ENCODE data around the gene PPP6R1.
A peak's percentile ranks its signal among the peaks of the same experiment; 100 is the strongest.
"Not testable (repeated sequence)": the region's sequence is repeated elsewhere in the genome, so short reads cannot be mapped to it uniquely, and the experiment has no call there.

PPP6R1 gene

DNA sequence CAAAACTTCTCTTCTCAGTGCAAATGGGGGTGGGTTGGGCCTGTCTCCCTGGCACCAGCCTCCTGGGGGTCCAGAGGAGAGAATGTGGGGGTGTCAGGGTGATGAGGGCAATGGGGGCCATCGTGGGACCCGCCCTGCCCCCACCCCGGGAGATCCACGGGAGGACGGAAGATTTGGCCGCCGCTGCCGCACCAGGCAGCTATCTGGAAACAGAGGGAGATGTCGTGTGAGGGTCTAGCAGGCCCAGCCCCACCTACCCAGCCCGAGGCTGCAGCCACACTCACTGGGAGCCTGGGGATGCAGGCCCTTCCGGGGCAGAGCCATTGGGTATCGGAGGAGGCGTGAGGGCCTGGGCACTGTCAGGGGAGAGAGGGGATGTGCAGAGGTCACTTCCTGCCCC, 28.5 kb downstream of the PPP6R1 start:
- DNase-seq: no peak
- in situ Hi-C loops (cut with HindIII; ENCODE audit: low pct_ligation_motif_present, low pct_unique_long_range_greater_than_20kb, low sequenced_read_pairs): no loop called here

DNA sequence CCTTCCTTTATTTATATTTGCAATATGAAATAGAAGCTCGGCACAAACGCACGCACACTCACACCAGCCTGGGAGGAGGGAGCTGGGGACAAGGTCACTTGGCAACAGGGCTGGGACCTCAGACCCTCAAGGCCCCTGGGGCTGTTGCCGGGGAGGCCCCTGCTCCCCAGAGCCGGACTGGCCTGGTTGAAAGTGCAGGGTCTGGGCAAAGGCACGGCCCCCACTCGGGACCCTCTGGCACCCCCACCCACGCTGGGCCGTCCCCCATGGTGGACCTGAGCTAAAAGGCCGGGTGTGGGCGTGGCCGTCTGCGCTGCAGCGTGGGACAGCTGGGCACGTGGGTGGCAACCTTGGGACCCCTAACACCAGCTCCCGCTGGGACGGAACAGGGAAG, 29.0 kb downstream of the PPP6R1 start:
- in situ Hi-C loops (cut with HindIII; ENCODE audit: low pct_ligation_motif_present, low pct_unique_long_range_greater_than_20kb, low sequenced_read_pairs): no loop called here

DNA sequence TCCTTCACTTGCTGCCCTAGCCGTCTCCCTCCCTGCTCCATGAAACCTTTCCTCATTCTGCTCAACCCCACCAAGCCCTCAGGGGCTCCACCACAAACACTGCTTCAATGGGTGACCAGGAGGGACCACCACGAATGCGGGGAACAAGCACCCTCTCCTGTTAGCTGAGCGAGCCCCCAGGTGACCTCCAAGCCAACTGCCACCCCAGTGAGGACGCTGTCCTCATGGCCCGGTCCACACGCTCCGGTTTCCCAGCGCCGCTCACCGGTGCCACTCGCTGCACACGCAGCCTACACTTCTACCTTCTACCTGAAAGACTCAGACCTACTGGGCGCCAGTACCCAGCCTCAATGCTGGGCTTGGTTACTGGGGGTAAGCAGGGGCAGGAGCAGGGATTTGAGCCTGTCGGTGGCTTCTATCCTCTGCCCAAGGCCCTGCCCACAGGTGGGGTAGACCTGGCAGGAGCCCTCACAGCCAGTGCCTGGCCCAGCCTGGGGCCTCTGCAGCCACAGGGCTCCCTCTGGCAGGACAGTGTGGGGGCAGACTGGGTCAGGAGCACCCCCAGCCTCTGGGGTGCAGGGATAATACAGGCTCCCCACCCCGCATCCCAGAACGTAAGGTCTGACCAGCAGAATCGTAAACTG, 29.6 kb downstream of the PPP6R1 start:
- in situ Hi-C loops (cut with HindIII; ENCODE audit: low pct_ligation_motif_present, low pct_unique_long_range_greater_than_20kb, low sequenced_read_pairs): no loop called here
- DNase-seq: no peak

More for the DNA sequence above, 29.0 kb downstream of the PPP6R1 start:
- no peak for DNase-seq

GRCh38 chr19:55228403-55229031, 30.3 kb downstream of the PPP6R1 start, which contains the start of gene TMEM86B:
Gene TMEM86B (minus strand): TSS chr19:55228763. CDS start chr19:55228741, 22 bp downstream.
- no peak for DNase-seq
- in situ Hi-C loops (cut with HindIII; ENCODE audit: low pct_ligation_motif_present, low pct_unique_long_range_greater_than_20kb, low sequenced_read_pairs): no loop called here

GRCh38 chr19:55228015-55228391, 30.8 kb downstream of the PPP6R1 start:
- in situ Hi-C loops (cut with HindIII; ENCODE audit: low pct_ligation_motif_present, low pct_unique_long_range_greater_than_20kb, low sequenced_read_pairs): no loop called here
- no peak for DNase-seq

DNA sequence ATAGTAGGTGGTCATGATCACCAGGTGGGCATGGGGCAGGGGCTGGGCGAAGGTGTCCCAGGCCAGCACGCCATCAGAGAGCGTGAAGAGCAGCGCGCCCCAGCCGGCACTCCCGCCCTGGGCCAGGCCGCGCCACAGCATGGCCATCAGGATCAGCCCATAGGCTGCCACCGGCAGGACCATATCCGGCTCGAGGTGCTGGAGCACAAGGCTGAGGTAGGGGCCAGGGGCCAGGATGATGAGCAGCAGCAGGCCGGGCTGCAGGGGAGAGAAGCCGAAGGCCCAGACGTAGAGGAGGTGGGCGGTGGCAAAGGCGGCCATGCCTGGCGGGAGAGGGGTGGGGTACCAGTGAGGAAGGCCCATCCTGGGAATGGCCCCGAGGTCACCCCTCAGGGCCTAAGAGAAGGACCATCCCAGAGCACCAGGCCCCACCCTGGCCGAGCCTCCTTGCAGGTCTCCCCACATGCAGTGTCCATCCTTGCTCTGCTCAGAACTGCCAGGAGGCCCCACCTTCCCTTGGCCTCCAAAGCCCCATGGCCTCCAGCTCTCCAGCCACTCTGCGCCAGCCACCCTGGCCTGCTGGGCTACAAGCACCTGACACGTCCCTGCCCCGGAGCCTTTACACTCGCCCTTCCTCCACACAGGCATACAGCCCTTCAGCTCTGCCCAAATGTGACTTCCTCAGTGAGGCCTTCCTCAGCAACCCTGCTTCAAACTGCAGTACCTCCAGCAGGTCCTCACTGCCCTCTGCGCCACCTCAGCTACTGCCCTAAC, 31.4 kb downstream of the PPP6R1 start:
- in situ Hi-C loops (cut with HindIII; ENCODE audit: low pct_ligation_motif_present, low pct_unique_long_range_greater_than_20kb, low sequenced_read_pairs): no loop called here
- DNase-seq: no peak

DNA sequence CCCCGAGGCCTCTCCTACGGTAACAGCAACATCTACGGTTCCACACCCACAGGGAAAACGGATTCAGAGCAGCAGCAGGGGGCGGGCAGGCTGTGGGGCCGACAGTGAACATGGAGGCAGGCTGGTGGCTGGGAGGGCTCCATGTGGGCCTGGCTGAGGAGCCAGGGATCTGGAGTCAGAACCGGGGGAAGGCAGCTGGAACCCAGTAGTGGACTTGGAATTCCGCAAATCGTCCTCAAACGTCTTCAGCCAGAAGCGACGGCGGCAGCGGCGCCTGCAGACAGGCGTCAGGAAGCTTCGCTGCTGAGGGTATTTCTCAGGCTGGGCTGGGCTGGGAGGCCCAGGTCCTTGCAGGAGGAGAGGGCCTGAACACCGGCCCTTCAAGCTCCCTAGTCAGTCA, 32.0 kb downstream of the PPP6R1 start:
- in situ Hi-C loops (cut with HindIII; ENCODE audit: low pct_ligation_motif_present, low pct_unique_long_range_greater_than_20kb, low sequenced_read_pairs): no loop called here
- DNase-seq: no peak

- no peak for DNase-seq
- in situ Hi-C loops (cut with HindIII; ENCODE audit: low pct_ligation_motif_present, low pct_unique_long_range_greater_than_20kb, low sequenced_read_pairs): no loop called here
Measured at GRCh38 chr19:55226273-55226672, 32.5 kb downstream of the PPP6R1 start.

DNA sequence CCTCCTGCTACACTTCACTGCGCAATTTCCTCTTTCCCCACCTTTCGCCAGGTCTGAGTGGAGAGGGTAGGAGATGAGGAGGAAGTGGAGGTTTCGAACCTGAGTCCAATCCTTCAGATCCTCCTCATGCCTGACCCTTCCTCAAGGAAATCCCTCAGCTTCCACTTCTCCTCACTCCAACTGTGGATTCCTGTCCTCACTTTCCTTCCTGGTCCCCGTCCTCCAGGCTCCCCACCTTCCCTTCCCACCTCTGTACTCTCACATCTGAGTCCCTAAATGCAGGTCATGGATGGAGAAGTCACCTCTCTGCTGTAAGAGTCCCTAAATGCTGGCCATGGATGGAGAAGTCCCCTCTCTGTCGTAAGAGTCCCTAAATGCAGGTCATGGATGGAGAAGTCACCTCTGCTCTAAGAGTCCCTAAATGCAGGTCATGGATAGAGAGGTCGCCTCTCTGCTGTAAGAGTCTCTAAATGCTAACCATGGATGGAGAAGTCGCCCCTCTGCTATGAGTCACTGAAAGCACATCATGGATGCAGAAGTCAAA, 33.3 kb downstream of the PPP6R1 start:
- DNase-seq: no peak
- in situ Hi-C loops (cut with HindIII; ENCODE audit: low pct_ligation_motif_present, low pct_unique_long_range_greater_than_20kb, low sequenced_read_pairs): no loop called here

DNA sequence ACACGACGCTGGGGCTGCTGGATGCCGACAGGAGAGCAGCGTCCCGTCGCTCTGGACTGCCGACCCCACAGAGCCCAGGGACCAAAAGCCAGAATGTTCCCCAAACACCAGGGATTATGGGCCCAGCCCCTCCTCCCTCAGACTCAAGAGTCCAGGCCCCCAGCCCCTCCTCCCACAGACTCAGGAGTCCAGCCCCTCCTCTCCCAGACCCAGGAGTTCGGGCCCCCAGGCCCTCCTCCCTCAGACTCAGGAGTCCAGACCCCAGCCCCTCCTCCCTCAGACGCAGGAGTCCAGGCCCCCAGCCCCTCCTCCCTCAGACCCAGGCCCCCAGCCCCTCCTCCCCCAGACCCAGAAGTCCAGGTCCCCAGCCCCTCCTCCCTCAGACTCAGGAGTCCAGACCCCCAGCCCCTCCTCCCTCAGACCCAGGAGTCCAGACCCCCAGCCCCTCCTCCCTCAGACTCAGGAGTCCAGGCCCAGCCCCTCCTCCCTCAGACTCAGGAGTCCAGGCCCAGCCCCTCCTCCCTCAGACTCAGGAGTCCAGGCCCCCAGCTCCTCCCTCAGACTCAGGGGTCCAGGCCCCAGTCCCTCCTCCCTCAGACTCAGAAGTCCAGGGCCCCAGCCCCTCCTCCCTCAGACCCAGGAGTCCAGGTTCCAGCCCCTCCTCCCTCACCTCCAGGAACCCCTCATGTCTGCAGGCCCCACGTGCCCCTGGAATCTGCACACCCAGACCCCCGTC, 34.0 kb downstream of the PPP6R1 start:
- DNase-seq; in situ Hi-C loops (cut with HindIII; ENCODE audit: low pct_ligation_motif_present, low pct_unique_long_range_greater_than_20kb, low sequenced_read_pairs): not testable (repeated sequence)

- DNase-seq: no peak
- in situ Hi-C loops (cut with HindIII; ENCODE audit: low pct_ligation_motif_present, low pct_unique_long_range_greater_than_20kb, low sequenced_read_pairs): no loop called here
Measured at GRCh38 chr19:55224038-55224665, 34.7 kb downstream of the PPP6R1 start.

DNA sequence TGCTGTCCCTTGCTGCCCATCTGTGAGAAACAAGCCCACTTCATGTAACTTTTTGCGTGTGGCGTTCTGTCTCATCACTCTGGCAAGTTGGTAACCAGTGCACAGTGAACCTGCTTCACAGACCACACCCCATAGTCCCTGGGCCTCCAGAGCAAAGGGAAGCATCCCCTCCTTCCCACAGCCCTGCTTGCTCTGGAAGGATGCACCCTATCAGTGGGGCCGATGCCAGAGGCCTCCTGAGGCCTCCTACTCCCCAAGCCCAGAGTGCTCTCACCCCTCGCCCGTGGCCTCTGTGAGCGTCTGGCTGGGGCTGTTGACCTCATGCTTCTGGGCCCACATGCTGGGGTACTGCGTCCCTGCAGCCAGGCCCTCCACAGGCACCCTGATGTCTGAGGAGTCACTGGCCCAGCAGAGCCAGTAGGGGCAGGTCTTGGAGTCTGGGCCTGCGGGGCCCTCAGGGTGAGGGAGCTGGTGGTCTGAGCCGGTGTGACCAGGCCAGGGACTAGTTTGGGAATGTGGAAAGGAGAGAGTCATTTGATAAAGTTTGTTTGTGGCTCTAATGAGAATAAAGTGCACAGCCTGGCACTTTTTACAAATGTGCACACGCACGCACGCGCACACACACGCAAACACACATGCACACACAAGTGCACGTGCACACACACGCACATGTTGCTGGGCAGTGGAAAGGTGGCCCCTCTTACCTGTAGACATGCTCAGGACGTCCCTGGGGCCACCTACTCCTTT, 35.4 kb downstream of the PPP6R1 start:
- in situ Hi-C loops (cut with HindIII; ENCODE audit: low pct_ligation_motif_present, low pct_unique_long_range_greater_than_20kb, low sequenced_read_pairs): no loop called here
- no peak for DNase-seq

DNA sequence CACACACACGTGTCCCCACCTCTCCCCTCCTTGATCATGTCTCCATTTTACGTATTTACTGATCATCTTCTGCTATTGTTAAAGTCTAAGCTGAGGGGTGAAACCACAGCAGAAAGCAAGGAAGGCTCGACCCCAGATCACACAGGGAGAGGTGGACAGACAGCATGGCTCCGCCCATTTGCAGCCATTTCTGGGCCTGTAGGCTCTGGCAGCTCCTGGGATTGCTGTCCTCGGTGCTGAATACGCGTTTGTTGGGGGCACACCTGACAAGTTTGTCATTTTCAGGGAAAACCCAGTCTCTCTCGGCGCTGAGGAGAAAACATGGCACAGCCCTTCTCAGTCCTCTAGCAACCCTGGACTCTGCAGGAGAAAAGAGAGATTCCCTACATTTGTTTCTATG, 38.3 kb downstream of the PPP6R1 start:
- in situ Hi-C loops (cut with HindIII; ENCODE audit: low pct_ligation_motif_present, low pct_unique_long_range_greater_than_20kb, low sequenced_read_pairs): no loop called here

GRCh38 chr19:55216461-55217198, 42.2 kb downstream of the PPP6R1 start:
- peak; percentile 98 for DNase-seq

More for the DNA sequence above, 38.3 kb downstream of the PPP6R1 start:
- DNase-seq: peak; percentile 15

GRCh38 chr19:55213547-55213946, 45.3 kb downstream of the PPP6R1 start:
- DNase-seq: no peak
- in situ Hi-C loops (cut with HindIII; ENCODE audit: low pct_ligation_motif_present, low pct_unique_long_range_greater_than_20kb, low sequenced_read_pairs): no loop called here

More at GRCh38 chr19:55216461-55217198, 42.2 kb downstream of the PPP6R1 start:
- in situ Hi-C loops (cut with HindIII; ENCODE audit: low pct_ligation_motif_present, low pct_unique_long_range_greater_than_20kb, low sequenced_read_pairs): no loop called here

GRCh38 chr19:55212447-55212846, 46.4 kb downstream of the PPP6R1 start:
- in situ Hi-C loops (cut with HindIII; ENCODE audit: low pct_ligation_motif_present, low pct_unique_long_range_greater_than_20kb, low sequenced_read_pairs): no loop called here
- peak; percentile 68 for DNase-seq
